HepG2 (cell line): ENCODE data around the gene RNPS1. TPM values are rescaled to one million over a fixed set of nuclear protein-coding genes. Genes with fewer than 3 reads are reported as not detected.
A peak's percentile ranks its signal among the peaks of the same experiment; 100 is the strongest.

Experiments
- AGO2 ChIP-seq: fragments of 200-400 bp; formaldehyde crosslinking; optimal IDR thresholded peaks from 2 replicates; pipeline ENCODE3; 2017; ENCODE audit warnings: mild to moderate bottlenecking, low read depth, low read length, moderate library complexity
- EEA1 ChIP-seq: sonication (generic); formaldehyde crosslinking; IDR thresholded peaks from 2 replicates; pipeline ENCODE4 v1.5.1; 2020; ENCODE audit warnings: mild to moderate bottlenecking, missing genetic modification reagents, borderline replicate concordance
- ELF1 ChIP-seq: sonication (generic); formaldehyde crosslinking; IDR thresholded peaks from 2 replicates; pipeline ENCODE4 v1.4.0; 2020; ENCODE audit warnings: missing genetic modification reagents
- HNF4A ChIP-seq: sonication (generic); formaldehyde crosslinking; IDR thresholded peaks from 2 replicates; pipeline ENCODE4 v1.4.0; 2020; ENCODE audit warnings: missing genetic modification reagents
- KDM6A ChIP-seq: IDR thresholded peaks from 2 replicates; pipeline ENCODE4 v1.6.1; 2016; ENCODE audit warnings: low read depth
- KMT2B ChIP-seq: IDR thresholded peaks from 2 replicates; pipeline ENCODE4 v1.6.1; 2016; ENCODE audit warnings: missing genetic modification reagents, missing compliant biosample characterization
- RORA ChIP-seq: sonication (generic); formaldehyde crosslinking; IDR thresholded peaks from 2 replicates; pipeline ENCODE4 v1.5.0; 2020; ENCODE audit warnings: mild to moderate bottlenecking, missing genetic modification reagents, moderate library complexity
- WIZ ChIP-seq: sonication (generic); formaldehyde crosslinking; IDR thresholded peaks from 2 replicates; pipeline ENCODE4 v1.5.1; 2020; ENCODE audit warnings: mild to moderate bottlenecking, missing genetic modification reagents
- ZBTB10 ChIP-seq: sonication (generic); formaldehyde crosslinking; IDR thresholded peaks from 2 replicates; pipeline ENCODE4 v1.4.0; 2020; ENCODE audit warnings: missing genetic modification reagents, borderline replicate concordance
- ZKSCAN8 ChIP-seq: IDR thresholded peaks from 2 replicates; pipeline ENCODE4 v1.6.1; 2016; ENCODE audit warnings: borderline replicate concordance, missing genetic modification reagents, missing compliant biosample characterization
- ZNF3 ChIP-seq: IDR thresholded peaks from 2 replicates; pipeline ENCODE4 v1.7.0; 2017; ENCODE audit warnings: inconsistent platforms
- ZNF530 ChIP-seq: sonication (generic); formaldehyde crosslinking; IDR thresholded peaks from 2 replicates; pipeline ENCODE4 v1.5.0; 2020; ENCODE audit warnings: low read depth, mild to moderate bottlenecking, missing genetic modification reagents
- ZNF580 ChIP-seq: IDR thresholded peaks from 2 replicates; pipeline ENCODE4 v1.6.1; 2016; ENCODE audit warnings: low read depth, borderline replicate concordance
- polyA plus RNA-seq, 8 experiments: library from polyadenylated mRNA; depleted of rRNA in 3 of 8; stranded (reverse) in 7 of 8; unstranded in 1 of 8; fragments of >200 nt; fragmentation: Illumina TruSeq in 4 of 8; extraction: Trizol in 4 of 8; gene quantifications; 2 replicates each; pipeline versions ENCODE4 v1.2.1 to v1.2.3, GENCODE V29; 2011 to 2016; ENCODE audit warnings: low read depth in 4 of 8, missing spikeins in 1 of 8, mixed read lengths in 1 of 8; ENCODE audit not compliant: insufficient read depth in 1 of 8
- total RNA-seq, 5 experiments: library from RNA; depleted of rRNA; stranded (reverse); fragments of >200 nt; fragmentation: Illumina TruSeq; extraction: Trizol; gene quantifications; 2 replicates each; pipeline ENCODE4 v1.2.3, GENCODE V29; 2016; ENCODE audit warnings: low read depth in 1 of 5
- TF ChIP-seq, protein P1 (sequence below): sonication (generic); formaldehyde crosslinking; IDR thresholded peaks from 2 replicates; pipeline ENCODE4 v1.8.1; 2023; ENCODE audit warnings: mild to moderate bottlenecking, missing genetic modification reagents

RNPS1 gene
- total and polyA plus RNA-seq, 2 of the 13 experiments (the other 11 are each of a cell fraction or from before 2014, with no cell fraction given) = 126 to 133 TPM

- TF ChIP-seq ZBTB10 (CRISPR knock-in tag) = no peak; the same call in 1 of the 2 replicates
- TF ChIP-seq, protein P1, sequence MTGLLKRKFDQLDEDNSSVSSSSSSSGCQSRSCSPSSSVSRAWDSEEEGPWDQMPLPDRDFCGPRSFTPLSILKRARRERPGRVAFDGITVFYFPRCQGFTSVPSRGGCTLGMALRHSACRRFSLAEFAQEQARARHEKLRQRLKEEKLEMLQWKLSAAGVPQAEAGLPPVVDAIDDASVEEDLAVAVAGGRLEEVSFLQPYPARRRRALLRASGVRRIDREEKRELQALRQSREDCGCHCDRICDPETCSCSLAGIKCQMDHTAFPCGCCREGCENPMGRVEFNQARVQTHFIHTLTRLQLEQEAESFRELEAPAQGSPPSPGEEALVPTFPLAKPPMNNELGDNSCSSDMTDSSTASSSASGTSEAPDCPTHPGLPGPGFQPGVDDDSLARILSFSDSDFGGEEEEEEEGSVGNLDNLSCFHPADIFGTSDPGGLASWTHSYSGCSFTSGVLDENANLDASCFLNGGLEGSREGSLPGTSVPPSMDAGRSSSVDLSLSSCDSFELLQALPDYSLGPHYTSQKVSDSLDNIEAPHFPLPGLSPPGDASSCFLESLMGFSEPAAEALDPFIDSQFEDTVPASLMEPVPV (CRISPR knock-in tag) = peak; percentile 94; the same call in 1 of the 2 replicates
- peak; percentile 97 for TF ChIP-seq ELF1 (CRISPR knock-in tag)
- TF ChIP-seq ZKSCAN8 (CRISPR knock-in tag) = no peak
- TF ChIP-seq ZNF530 (CRISPR knock-in tag) = no peak
- TF ChIP-seq HNF4A (CRISPR knock-in tag) = peak; percentile 43; the same call in 1 of the 2 replicates
- peak; percentile 64; the same call in 1 of the 2 replicates for TF ChIP-seq EEA1 (CRISPR knock-in tag)
- no peak for TF ChIP-seq WIZ (CRISPR knock-in tag)
- peak; percentile 64 for TF ChIP-seq AGO2
- peak; percentile 83 for TF ChIP-seq KMT2B
- no peak for TF ChIP-seq ZNF3 (CRISPR knock-in tag)
- peak; percentile 75; the same call in 1 of the 2 replicates for TF ChIP-seq ZNF580 (CRISPR knock-in tag)
- no peak for TF ChIP-seq KDM6A (CRISPR knock-in tag)
- TF ChIP-seq RORA = no peak
Observed at GRCh38 chr16:2267913-2268666, at the start of gene RNPS1 (continued).
